Trophoblast cell (in vitro differentiated cells and primary cell): ENCODE data around the gene PGBD5.

Source experiments
- DNase-seq, 2 donors: peaks; one replicate each; pipeline ENCODE4 v3.0.0-alpha.2; 2016
- H2AFZ ChIP-seq: 2 replicates; pipeline ENCODE4 v1.6.1; 2013; ENCODE audit warnings: low read length, moderate library complexity, mild to moderate bottlenecking; ENCODE audit not compliant: insufficient read depth, poor library complexity
- H2AK5ac ChIP-seq: 2 replicates; pipeline ENCODE4 v1.6.1; 2013; ENCODE audit warnings: mild to moderate bottlenecking, low read length
- H2BK120ac ChIP-seq: 2 replicates; pipeline ENCODE4 v1.6.1; 2013; ENCODE audit warnings: low read length, mild to moderate bottlenecking, moderate library complexity; ENCODE audit not compliant: insufficient read depth, poor library complexity
- H2BK12ac ChIP-seq: 2 replicates; pipeline ENCODE4 v1.6.1; 2013; ENCODE audit warnings: mild to moderate bottlenecking, low read length, moderate library complexity
- H2BK5ac ChIP-seq: 2 replicates; pipeline ENCODE4 v1.6.1; 2013; ENCODE audit warnings: low read length, low read depth, moderate library complexity, mild to moderate bottlenecking; ENCODE audit not compliant: poor library complexity
- H3K14ac ChIP-seq: 2 replicates; pipeline ENCODE4 v1.6.1; 2013; ENCODE audit warnings: mild to moderate bottlenecking, low read length
- H3K18ac ChIP-seq: 2 replicates; pipeline ENCODE4 v1.6.1; 2013; ENCODE audit warnings: mild to moderate bottlenecking, low read length
- H3K23ac ChIP-seq: 2 replicates; pipeline ENCODE4 v1.6.1; 2013; ENCODE audit warnings: low read length
- H3K27ac ChIP-seq: 2 replicates; pipeline ENCODE4 v1.5.1; 2013; ENCODE audit warnings: low read depth, mild to moderate bottlenecking, inconsistent platforms, low read length, moderate library complexity
- H3K27me3 ChIP-seq: 2 replicates; pipeline ENCODE4 v1.6.1; 2013; ENCODE audit warnings: inconsistent platforms, mild to moderate bottlenecking, low read length, moderate library complexity; ENCODE audit not compliant: insufficient read depth
- H3K36me3 ChIP-seq, 2 experiments: 1 replicate in 1 of 2; 2 replicates in 1 of 2; pipeline ENCODE4 v1.6.1; 2013; ENCODE audit warnings: low read length in 2 of 2, mild to moderate bottlenecking in 2 of 2, moderate library complexity in 1 of 2; ENCODE audit not compliant: insufficient read depth in 2 of 2, control insufficient read depth in 1 of 2
- H3K4ac ChIP-seq: 2 replicates; pipeline ENCODE4 v1.6.1; 2013; ENCODE audit warnings: low read depth, mild to moderate bottlenecking, low read length, moderate library complexity
- H3K4me1 ChIP-seq, 2 experiments: 1 replicate in 1 of 2; 2 replicates in 1 of 2; pipeline ENCODE4 v1.6.1; 2013; ENCODE audit warnings: low read length in 2 of 2, mild to moderate bottlenecking in 2 of 2, moderate library complexity in 1 of 2; ENCODE audit not compliant: insufficient read depth in 2 of 2, control insufficient read depth in 1 of 2
- H3K4me2 ChIP-seq: 2 replicates; pipeline ENCODE4 v1.6.1; 2013; ENCODE audit warnings: inconsistent platforms, mild to moderate bottlenecking, low read length, moderate library complexity
- H3K4me3 ChIP-seq: 2 replicates; pipeline ENCODE4 v1.5.1; 2013; ENCODE audit warnings: mild to moderate bottlenecking, low read depth, low read length, inconsistent platforms
- H3K79me1 ChIP-seq: one replicate; pipeline ENCODE4 v1.6.1; 2013; ENCODE audit warnings: low read length
- H3K79me2 ChIP-seq: 2 replicates; pipeline ENCODE4 v1.6.1; 2013; ENCODE audit warnings: low read length, mild to moderate bottlenecking; ENCODE audit not compliant: control insufficient read depth, insufficient read depth, poor library complexity
- H3K9ac ChIP-seq: 2 replicates; pipeline ENCODE4 v1.6.1; 2013; ENCODE audit warnings: mild to moderate bottlenecking, low read length
- H3K9me3 ChIP-seq: 2 replicates; pipeline ENCODE4 v1.6.1; 2013; ENCODE audit warnings: low read depth, mild to moderate bottlenecking, control low read depth, inconsistent platforms, low read length; ENCODE audit not compliant: insufficient read depth
- H4K12ac ChIP-seq: 2 replicates; pipeline ENCODE4 v1.6.1; 2013; ENCODE audit warnings: low read depth, mild to moderate bottlenecking, low read length, moderate library complexity
- H4K8ac ChIP-seq: 2 replicates; pipeline ENCODE4 v1.6.1; 2013; ENCODE audit warnings: low read depth, mild to moderate bottlenecking, low read length, moderate library complexity
- H4K91ac ChIP-seq: one replicate; pipeline ENCODE4 v1.6.1; 2013; ENCODE audit warnings: low read depth, mild to moderate bottlenecking, low read length, moderate library complexity
- WGBS: extraction: QIAGEN DNeasy Blood & Tissue Kit; methylation state at CpG from one replicate; pipeline ENCODE4 v1.1.7; 2013; ENCODE audit warnings: missing lambda C conversion rate; ENCODE audit not compliant: insufficient read length, insufficient coverage; ENCODE audit errors: extremely low coverage; 5-methylcytosine and 5-hydroxymethylcytosine counted together

Gene PGBD5

DNA sequence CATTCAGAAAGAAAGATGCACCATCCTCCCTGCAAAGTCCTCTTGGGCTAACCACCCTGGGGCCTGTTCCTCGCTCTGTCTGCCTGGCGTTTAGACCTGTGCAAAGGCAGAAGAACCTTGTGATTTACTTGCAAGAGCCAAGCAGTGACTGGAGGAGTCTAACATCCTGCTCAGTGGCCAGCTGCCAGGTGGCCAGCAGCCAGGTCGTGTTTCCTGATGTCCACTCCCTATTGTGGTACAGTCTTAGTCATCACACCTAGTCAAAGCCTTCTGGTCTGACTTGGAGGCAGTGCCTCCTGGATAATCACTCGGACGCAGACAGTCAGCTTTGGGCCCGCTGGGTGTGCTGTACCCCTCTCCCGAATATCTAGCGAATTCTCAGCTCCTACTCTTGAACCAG is 118.1 kb downstream of the PGBD5 start:
- Histone ChIP-seq H3K4ac (no peak overlapping the region), H3K4me3 (peak overlapping the region; percentile 18), H3K79me2 (no peaks in the 10 kb centered on the region), H2BK120ac (no peak overlapping the region), H3K79me1 (no peaks in the 10 kb centered on the region), H2BK12ac (no peak overlapping the region), H4K12ac (no peak overlapping the region), H2AFZ (no peak overlapping the region), H2BK5ac (no peak overlapping the region), H3K9ac (no peak overlapping the region), H3K9me3 (peaks cover 4% of the 10 kb centered on the region), H3K18ac (no peak overlapping the region), H3K14ac (no peak overlapping the region), H3K36me3 (no peaks in the 10 kb centered on the region), H3K23ac (no peak overlapping the region), H3K27ac (no peak overlapping the region), H3K4me1 (no peaks in the 10 kb centered on the region), H2AK5ac (no peak overlapping the region), H3K27me3 (no peaks in the 10 kb centered on the region), H3K4me2 (no peak overlapping the region), H4K8ac (no peak overlapping the region), H4K91ac (no peak overlapping the region)
- WGBS = no CpG with 5 or more reads among the region's 8 CpGs
- DNase-seq = no peak

DNA sequence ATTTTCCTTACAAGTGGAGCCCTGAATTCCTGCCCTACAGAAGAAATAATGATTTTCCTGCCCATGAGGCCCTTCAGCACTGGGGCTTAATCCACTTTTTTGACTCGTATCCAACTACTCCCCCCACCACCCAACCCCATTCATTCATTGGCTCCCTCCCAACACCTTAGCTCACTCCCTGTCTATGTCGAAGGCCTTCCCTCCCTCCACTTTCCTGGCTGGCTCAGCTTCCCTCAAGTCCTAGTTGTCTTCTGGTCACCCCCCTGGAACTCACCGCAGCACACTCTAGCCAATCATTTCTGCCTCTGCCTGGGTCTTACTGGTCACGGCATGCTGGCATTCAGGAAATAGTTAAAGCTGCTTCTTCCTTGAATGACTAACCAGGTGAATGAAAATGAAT is 118.9 kb downstream of the PGBD5 start:
- Histone ChIP-seq H4K12ac (no peak overlapping the region), H3K79me2 (no peaks in the 10 kb centered on the region), H3K36me3 (no peaks in the 10 kb centered on the region), H2BK12ac (no peak overlapping the region), H3K27me3 (no peaks in the 10 kb centered on the region), H3K27ac (no peak overlapping the region), H4K8ac (no peak overlapping the region), H2BK5ac (no peak overlapping the region), H3K18ac (no peak overlapping the region), H3K4me2 (no peak overlapping the region), H2BK120ac (no peak overlapping the region), H3K9me3 (peaks cover 4% of the 10 kb centered on the region), H4K91ac (no peak overlapping the region), H2AFZ (no peak overlapping the region), H3K23ac (no peak overlapping the region), H3K79me1 (no peaks in the 10 kb centered on the region), H3K4me1 (no peaks in the 10 kb centered on the region), H3K9ac (no peak overlapping the region), H3K14ac (no peak overlapping the region), H2AK5ac (no peak overlapping the region), H3K4me3 (no peak overlapping the region), H3K4ac (no peak overlapping the region)
- 100% methylated on average over 1 of the region's 4 CpGs for WGBS
- DNase-seq = no peak

DNA sequence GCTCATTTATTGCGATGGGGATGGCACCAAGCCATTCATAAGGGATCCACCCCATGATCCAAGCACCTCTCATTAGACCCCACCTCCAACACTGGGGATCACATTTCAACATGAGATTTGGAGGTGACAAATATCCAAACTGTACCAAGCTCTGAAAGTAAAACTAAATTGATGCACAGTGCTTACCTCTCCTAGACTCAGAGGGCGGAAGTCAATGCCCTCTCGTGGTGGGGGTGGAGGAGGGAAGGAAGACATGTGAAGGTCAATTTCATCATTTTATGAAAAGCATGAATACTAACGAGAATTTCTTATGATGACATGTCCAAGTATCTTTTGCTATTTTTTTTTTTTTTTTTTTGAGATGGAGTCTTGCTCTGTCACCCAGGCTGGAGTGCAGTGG is 120.0 kb downstream of the PGBD5 start:
- Histone ChIP-seq H3K23ac (no peak overlapping the region), H3K4me3 (no peak overlapping the region), H4K8ac (no peak overlapping the region), H2BK120ac (no peak overlapping the region), H3K36me3 (no peaks in the 10 kb centered on the region), H2BK12ac (no peak overlapping the region), H2AK5ac (no peak overlapping the region), H3K9me3 (peaks cover 5% of the 10 kb centered on the region), H3K27ac (no peak overlapping the region), H3K4me1 (no peaks in the 10 kb centered on the region), H3K18ac (no peak overlapping the region), H2BK5ac (no peak overlapping the region), H4K12ac (no peak overlapping the region), H3K4ac (no peak overlapping the region), H3K27me3 (no peaks in the 10 kb centered on the region), H3K9ac (no peak overlapping the region), H3K14ac (no peak overlapping the region), H3K4me2 (no peak overlapping the region), H3K79me1 (no peaks in the 10 kb centered on the region), H3K79me2 (no peaks in the 10 kb centered on the region), H4K91ac (no peak overlapping the region), H2AFZ (no peak overlapping the region)
- WGBS = no CpG with 5 or more reads among the region's 4 CpGs
- no peak for DNase-seq

DNA sequence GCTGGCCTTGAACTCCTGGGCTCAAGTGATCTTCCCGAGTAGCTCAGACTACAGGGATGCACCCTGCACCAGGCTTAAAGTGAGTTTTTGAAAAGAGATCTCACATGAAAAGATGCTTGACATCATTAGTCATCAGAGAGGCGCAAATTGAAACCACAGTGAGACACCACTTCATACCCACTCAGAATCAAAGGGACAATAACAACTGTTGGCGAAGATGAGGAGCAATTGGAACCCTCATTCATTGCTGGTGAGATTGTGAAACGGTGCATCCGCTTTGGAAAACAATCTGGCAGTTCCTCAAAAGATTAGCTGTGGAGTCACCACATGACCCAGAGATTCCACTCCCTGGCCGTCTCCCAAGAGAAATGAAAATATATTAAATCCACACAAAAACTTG is 122.3 kb downstream of the PGBD5 start:
- H4K12ac ChIP-seq = no peak overlapping the region
- H2AFZ ChIP-seq = no peak overlapping the region
- no peaks in the 10 kb centered on the region for H3K79me1 ChIP-seq
- H3K4ac ChIP-seq = no peak overlapping the region
- H3K4me2 ChIP-seq = no peak overlapping the region
- H3K36me3 ChIP-seq = no peaks in the 10 kb centered on the region
- H4K91ac ChIP-seq = no peak overlapping the region
- no peak overlapping the region for H3K9ac ChIP-seq
- H3K9me3 ChIP-seq = peaks cover 3% of the 10 kb centered on the region
- no peak overlapping the region for H2BK12ac ChIP-seq
- no peak overlapping the region for H3K14ac ChIP-seq
- no peak overlapping the region for H3K27ac ChIP-seq
- H3K27me3 ChIP-seq = no peaks in the 10 kb centered on the region
- no peak overlapping the region for H3K4me3 ChIP-seq
- no peaks in the 10 kb centered on the region for H3K79me2 ChIP-seq
- no peak overlapping the region for H3K23ac ChIP-seq
- DNase-seq = no peak
- H3K18ac ChIP-seq = no peak overlapping the region
- no peak overlapping the region for H2BK120ac ChIP-seq
- H3K4me1 ChIP-seq = peaks cover 0 to 2% of the 10 kb centered on the region in 2 experiments
- no peak overlapping the region for H2BK5ac ChIP-seq
- H4K8ac ChIP-seq = no peak overlapping the region
- no CpG with 5 or more reads among the region's 6 CpGs for WGBS
- H2AK5ac ChIP-seq = no peak overlapping the region
